Epithelial cell of esophagus (primary cell): Measurements from ENCODE around the gene SHISA2.

Source experiments
- DNase-seq: peaks from one replicate; pipeline ENCODE4 v3.0.0; 2010; ENCODE audit warnings: low read depth
- H3K4me3 ChIP-seq: 2 replicates; pipeline ENCODE4 v1.5.1; 2011; ENCODE audit warnings: mild to moderate bottlenecking, low read length, control low read depth
- CTCF ChIP-seq: IDR thresholded peaks from 2 replicates; pipeline ENCODE4 v1.5.1; 2011; ENCODE audit warnings: low read depth, mild to moderate bottlenecking, low read length, control low read depth, inconsistent platforms; ENCODE audit not compliant: insufficient read depth; ENCODE audit errors: missing control alignments

SHISA2 gene

GRCh38 chr13:26022538-26023292 is 29.1 kb downstream of the SHISA2 start:
- DNase-seq = peak; percentile 78
- no peak for TF ChIP-seq CTCF

GRCh38 chr13:26021956-26022355 is 29.9 kb downstream of the SHISA2 start:
- no peak overlapping the region for H3K4me3 ChIP-seq
- no peak for TF ChIP-seq CTCF
- no peak for DNase-seq

More at GRCh38 chr13:26022538-26023292, 29.1 kb downstream of the SHISA2 start:
- H3K4me3 ChIP-seq = no peak overlapping the region

- TF ChIP-seq CTCF = no peak
- H3K4me3 ChIP-seq = no peak overlapping the region
- DNase-seq = peak; percentile 74
Measured at GRCh38 chr13:26021516-26021915, 30.3 kb downstream of the SHISA2 start.

- H3K4me3 ChIP-seq = no peak overlapping the region
- TF ChIP-seq CTCF = no peak
- DNase-seq = no peak
Measured at GRCh38 chr13:26020891-26021290, 30.9 kb downstream of the SHISA2 start.

GRCh38 chr13:26019881-26020870 is 31.6 kb downstream of the SHISA2 start:
- peak; percentile 84 for DNase-seq
- TF ChIP-seq CTCF = no peak
- H3K4me3 ChIP-seq = no peak overlapping the region

- TF ChIP-seq CTCF = no peak
- H3K4me3 ChIP-seq = no peak overlapping the region
- DNase-seq = no peak
Measured at GRCh38 chr13:26019251-26019650, 32.6 kb downstream of the SHISA2 start.
